ENCODE results near the gene IL24.

IL24 gene

GRCh38 chr1:206900149-206900548 is 2.9 kb downstream of the IL24 start:
- H3K4me3 ChIP-seq (ENCODE audit: low read depth, low read length): no peak overlapping the region
- no peak for DNase-seq (ENCODE audit: low read depth)

- no peak overlapping the region for H3K4me3 ChIP-seq (ENCODE audit: low read depth, low read length)
- DNase-seq (ENCODE audit: low read depth): no peak
These were observed 4.7 kb downstream of the IL24 start for GRCh38 chr1:206901944-206902343.

- DNase-seq (ENCODE audit: low read depth): no peak
- no peak overlapping the region for H3K4me3 ChIP-seq (ENCODE audit: low read depth, low read length)
These were observed 5.5 kb downstream of the IL24 start for GRCh38 chr1:206902702-206903101.

- DNase-seq (ENCODE audit: low read depth): no peak
- no peak overlapping the region for H3K4me3 ChIP-seq (ENCODE audit: low read depth, low read length)
These were observed 6.4 kb downstream of the IL24 start for GRCh38 chr1:206903687-206904086.

- DNase-seq (ENCODE audit: low read depth): no peak
- H3K4me3 ChIP-seq (ENCODE audit: low read depth, low read length): no peak overlapping the region
These were observed 7.3 kb downstream of the IL24 start for GRCh38 chr1:206904423-206905142.

- DNase-seq (ENCODE audit: low read depth): peak; percentile 75
- no peak overlapping the region for H3K4me3 ChIP-seq (ENCODE audit: low read depth, low read length)
These were observed 8.3 kb downstream of the IL24 start for GRCh38 chr1:206905295-206906164.

GRCh38 chr1:206907304-206907991 is 10.2 kb downstream of the IL24 start:
- DNase-seq (ENCODE audit: low read depth): no peak
- H3K4me3 ChIP-seq (ENCODE audit: low read depth, low read length): no peak overlapping the region

- DNase-seq (ENCODE audit: low read depth): no peak
- no peak overlapping the region for H3K4me3 ChIP-seq (ENCODE audit: low read depth, low read length)
These were observed 10.8 kb downstream of the IL24 start for GRCh38 chr1:206908038-206908437.

- DNase-seq (ENCODE audit: low read depth): no peak
These were observed 12.1 kb downstream of the IL24 start for GRCh38 chr1:206909161-206909882.

GRCh38 chr1:206909883-206910318 is 12.7 kb downstream of the IL24 start:
- DNase-seq (ENCODE audit: low read depth): no peak
- peak overlapping the region; percentile 56 for H3K4me3 ChIP-seq (ENCODE audit: low read depth, low read length)

More at GRCh38 chr1:206909161-206909882, 12.1 kb downstream of the IL24 start:
- peak overlapping the region; percentile 56 for H3K4me3 ChIP-seq (ENCODE audit: low read depth, low read length)

GRCh38 chr1:206911064-206911663 is 13.9 kb downstream of the IL24 start:
- no peak overlapping the region for H3K4me3 ChIP-seq (ENCODE audit: low read depth, low read length)
- DNase-seq (ENCODE audit: low read depth): no peak

GRCh38 chr1:206912445-206913095 is 15.3 kb downstream of the IL24 start:
- H3K4me3 ChIP-seq (ENCODE audit: low read depth, low read length): no peak overlapping the region
- no peak for DNase-seq (ENCODE audit: low read depth)

GRCh38 chr1:206913766-206914537 is 16.7 kb downstream of the IL24 start:
- no peak overlapping the region for H3K4me3 ChIP-seq (ENCODE audit: low read depth, low read length)
- no peak for DNase-seq (ENCODE audit: low read depth)

- no peak overlapping the region for H3K4me3 ChIP-seq (ENCODE audit: low read depth, low read length)
- no peak for DNase-seq (ENCODE audit: low read depth)
These were observed 17.9 kb downstream of the IL24 start for GRCh38 chr1:206915030-206915735.

GRCh38 chr1:206916000-206916709 is 18.9 kb downstream of the IL24 start:
- no peak for DNase-seq (ENCODE audit: low read depth)
- no peak overlapping the region for H3K4me3 ChIP-seq (ENCODE audit: low read depth, low read length)

- no peak overlapping the region for H3K4me3 ChIP-seq (ENCODE audit: low read depth, low read length)
- DNase-seq (ENCODE audit: low read depth): no peak
These were observed 20.8 kb downstream of the IL24 start for GRCh38 chr1:206918076-206918475.

GRCh38 chr1:206921772-206922265 is 24.6 kb downstream of the IL24 start, which contains the start of gene FCMR:
TSS of gene FCMR (minus strand) at chr1:206921941. CDS start at chr1:206921854, 87 bp downstream.
- no peak within 1 kb of the TSS for H3K4me3 ChIP-seq (ENCODE audit: low read depth, low read length)
- DNase-seq (ENCODE audit: low read depth): no peak

All from skeletal muscle cell (primary cell).